Activated naive CD8-positive, alpha-beta T cell treated with anti-CD3 and anti-CD28 coated beads for 36 hours (primary cell): ENCODE results near the gene RFTN1. TPM values are rescaled to one million over a fixed set of nuclear protein-coding genes. Genes with fewer than 3 reads are reported as not detected.
A peak's percentile ranks its signal among the peaks of the same experiment; 100 is the strongest.

Source experiments
- DNase-seq: peaks from one replicate; pipeline ENCODE4 v3.0.0; 2021
- H3K27ac Mint-ChIP-seq: one replicate; pipeline ENCODE4 v1.8.0; 2022; ENCODE audit warnings: mild to moderate bottlenecking, moderate library complexity, mixed read lengths
- H3K27me3 Mint-ChIP-seq: one replicate; pipeline ENCODE4 v1.8.0; 2022; ENCODE audit warnings: mild to moderate bottlenecking, mixed read lengths
- H3K36me3 Mint-ChIP-seq: one replicate; pipeline ENCODE4 v1.8.0; 2021; ENCODE audit warnings: mild to moderate bottlenecking, mixed read lengths
- H3K4me1 Mint-ChIP-seq: one replicate; pipeline ENCODE4 v1.8.0; 2021; ENCODE audit warnings: mixed read lengths
- H3K4me3 Mint-ChIP-seq: one replicate; pipeline ENCODE4 v1.8.0; 2022; ENCODE audit warnings: mild to moderate bottlenecking, moderate library complexity, mixed read lengths
- H3K9me3 Mint-ChIP-seq: one replicate; pipeline ENCODE4 v1.8.0; 2022; ENCODE audit warnings: mixed read lengths
- total RNA-seq, 2 experiments: library from RNA; stranded (reverse); gene quantifications; one replicate each; pipeline ENCODE4 v1.2.3, GENCODE V29; 2021

RFTN1 gene
- total RNA-seq, 2 experiments from 2014 or later = 84.2 to 84.8 TPM

DNA sequence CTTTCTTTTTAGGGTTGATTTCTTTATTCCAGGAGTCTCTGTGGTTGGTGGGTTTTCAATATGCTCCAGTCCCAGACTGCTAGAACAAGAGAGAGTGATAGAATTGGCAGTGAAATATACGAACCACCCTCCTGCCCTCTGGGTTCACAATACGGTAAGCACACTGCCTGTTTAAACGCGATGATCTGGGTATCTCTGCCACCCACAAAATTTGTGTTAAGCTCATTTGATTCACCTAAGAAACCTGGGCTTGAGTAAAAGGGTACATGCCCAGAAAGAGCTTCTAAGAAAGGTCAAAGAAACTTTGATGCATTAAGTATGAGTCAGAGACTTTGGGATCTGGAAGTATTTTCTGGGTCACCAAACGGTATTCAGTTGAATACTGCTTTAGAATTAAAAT is 218.7 kb downstream of the RFTN1 start:
- Mint-ChIP-seq H3K27me3 (no peaks in the 10 kb centered on the region), H3K9me3 (peaks cover 13% of the 10 kb centered on the region), H3K4me3 (peak overlapping the region; percentile 64), H3K27ac (peak overlapping the region; percentile 82), H3K36me3 (peaks cover 89% of the 10 kb centered on the region), H3K4me1 (peaks cover 92% of the 10 kb centered on the region)
- no peak for DNase-seq

GRCh38 chr3:16290827-16291196 is 222.7 kb downstream of the RFTN1 start:
- H3K4me3 Mint-ChIP-seq = peak overlapping the region; percentile 81
- DNase-seq = no peak
- peaks cover 87% of the 10 kb centered on the region for H3K36me3 Mint-ChIP-seq
- H3K4me1 Mint-ChIP-seq = peaks cover 73% of the 10 kb centered on the region
- no peaks in the 10 kb centered on the region for H3K27me3 Mint-ChIP-seq
- H3K9me3 Mint-ChIP-seq = peaks cover 13% of the 10 kb centered on the region
- H3K27ac Mint-ChIP-seq = peak overlapping the region; percentile 88

GRCh38 chr3:16290007-16290826 is 223.3 kb downstream of the RFTN1 start:
- peak overlapping the region; percentile 88 for H3K27ac Mint-ChIP-seq
- H3K27me3 Mint-ChIP-seq = no peaks in the 10 kb centered on the region
- peak overlapping the region; percentile 81 for H3K4me3 Mint-ChIP-seq
- H3K4me1 Mint-ChIP-seq = peaks cover 73% of the 10 kb centered on the region
- peak; percentile 36 for DNase-seq
- H3K36me3 Mint-ChIP-seq = peaks cover 81% of the 10 kb centered on the region
- peaks cover 13% of the 10 kb centered on the region for H3K9me3 Mint-ChIP-seq

- no peak for DNase-seq
- Mint-ChIP-seq H3K36me3 (peaks cover 82% of the 10 kb centered on the region), H3K4me1 (peaks cover 74% of the 10 kb centered on the region), H3K9me3 (peaks cover 13% of the 10 kb centered on the region), H3K27me3 (no peaks in the 10 kb centered on the region), H3K27ac (peak overlapping the region; percentile 88), H3K4me3 (peak overlapping the region; percentile 81)
Observed at GRCh38 chr3:16289144-16289889, 224.2 kb downstream of the RFTN1 start.

- Mint-ChIP-seq H3K4me1 (peaks cover 72% of the 10 kb centered on the region), H3K27me3 (no peaks in the 10 kb centered on the region), H3K36me3 (peaks cover 80% of the 10 kb centered on the region), H3K4me3 (peak overlapping the region; percentile 81), H3K27ac (peak overlapping the region; percentile 88), H3K9me3 (peaks cover 10% of the 10 kb centered on the region)
- no peak for DNase-seq
Observed at GRCh38 chr3:16288664-16289063, 224.8 kb downstream of the RFTN1 start.

DNA sequence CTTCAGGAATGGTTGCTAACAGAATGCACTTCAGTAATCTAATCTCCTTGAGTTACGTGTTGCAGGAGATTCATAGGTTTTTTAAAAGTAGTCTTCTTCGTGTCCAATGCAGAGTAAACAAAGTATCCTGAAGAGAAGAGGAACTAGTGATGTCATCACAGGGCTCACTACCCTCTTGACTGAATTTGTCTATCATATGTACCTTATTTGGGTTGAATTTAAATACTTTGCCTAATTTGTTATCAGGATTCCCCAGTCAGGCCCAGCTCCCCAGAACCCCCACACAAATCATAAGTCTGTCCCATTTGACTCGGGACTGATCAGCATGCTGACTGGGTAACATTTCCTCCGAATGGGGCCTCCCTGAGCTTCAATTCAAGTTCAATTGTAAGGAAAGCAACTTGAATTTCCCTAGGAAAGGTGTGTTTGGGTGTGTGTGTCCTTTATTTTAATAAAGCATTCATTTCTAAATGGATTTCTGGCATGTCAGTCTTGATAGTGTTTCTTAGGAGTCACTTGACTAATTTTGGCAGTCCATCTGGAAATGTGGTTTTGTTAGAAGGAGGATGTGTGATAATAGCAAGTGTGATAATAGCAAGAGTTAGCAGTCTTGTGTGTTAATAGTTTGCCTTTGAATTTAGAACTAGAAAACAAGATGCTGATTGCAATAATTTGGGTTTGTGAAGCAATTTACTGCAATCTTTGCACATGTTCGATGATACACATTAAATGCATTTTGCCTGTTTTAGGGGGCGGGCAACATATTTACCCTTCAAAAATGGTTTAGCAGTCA is 226.6 kb downstream of the RFTN1 start:
- peaks cover 82% of the 10 kb centered on the region for H3K36me3 Mint-ChIP-seq
- no peak for DNase-seq
- H3K4me3 Mint-ChIP-seq = peak overlapping the region; percentile 81
- H3K27ac Mint-ChIP-seq = peak overlapping the region; percentile 88
- H3K27me3 Mint-ChIP-seq = no peaks in the 10 kb centered on the region
- H3K9me3 Mint-ChIP-seq = no peaks in the 10 kb centered on the region
- H3K4me1 Mint-ChIP-seq = peaks cover 63% of the 10 kb centered on the region

GRCh38 chr3:16286161-16286560 is 227.3 kb downstream of the RFTN1 start:
- Mint-ChIP-seq H3K36me3 (peaks cover 76% of the 10 kb centered on the region), H3K27ac (peak overlapping the region; percentile 88), H3K4me1 (peaks cover 56% of the 10 kb centered on the region), H3K4me3 (peak overlapping the region; percentile 81), H3K27me3 (no peaks in the 10 kb centered on the region), H3K9me3 (no peaks in the 10 kb centered on the region)
- DNase-seq = peak; percentile 74

GRCh38 chr3:16284633-16285032 is 228.9 kb downstream of the RFTN1 start:
- Mint-ChIP-seq H3K27ac (peak overlapping the region; percentile 88), H3K4me1 (peaks cover 42% of the 10 kb centered on the region), H3K36me3 (peaks cover 64% of the 10 kb centered on the region), H3K27me3 (no peaks in the 10 kb centered on the region), H3K9me3 (no peaks in the 10 kb centered on the region), H3K4me3 (peak overlapping the region; percentile 81)
- DNase-seq = no peak

GRCh38 chr3:16280671-16281070 is 232.8 kb downstream of the RFTN1 start:
- H3K27ac Mint-ChIP-seq = no peak overlapping the region
- peaks cover 24% of the 10 kb centered on the region for H3K4me1 Mint-ChIP-seq

DNA sequence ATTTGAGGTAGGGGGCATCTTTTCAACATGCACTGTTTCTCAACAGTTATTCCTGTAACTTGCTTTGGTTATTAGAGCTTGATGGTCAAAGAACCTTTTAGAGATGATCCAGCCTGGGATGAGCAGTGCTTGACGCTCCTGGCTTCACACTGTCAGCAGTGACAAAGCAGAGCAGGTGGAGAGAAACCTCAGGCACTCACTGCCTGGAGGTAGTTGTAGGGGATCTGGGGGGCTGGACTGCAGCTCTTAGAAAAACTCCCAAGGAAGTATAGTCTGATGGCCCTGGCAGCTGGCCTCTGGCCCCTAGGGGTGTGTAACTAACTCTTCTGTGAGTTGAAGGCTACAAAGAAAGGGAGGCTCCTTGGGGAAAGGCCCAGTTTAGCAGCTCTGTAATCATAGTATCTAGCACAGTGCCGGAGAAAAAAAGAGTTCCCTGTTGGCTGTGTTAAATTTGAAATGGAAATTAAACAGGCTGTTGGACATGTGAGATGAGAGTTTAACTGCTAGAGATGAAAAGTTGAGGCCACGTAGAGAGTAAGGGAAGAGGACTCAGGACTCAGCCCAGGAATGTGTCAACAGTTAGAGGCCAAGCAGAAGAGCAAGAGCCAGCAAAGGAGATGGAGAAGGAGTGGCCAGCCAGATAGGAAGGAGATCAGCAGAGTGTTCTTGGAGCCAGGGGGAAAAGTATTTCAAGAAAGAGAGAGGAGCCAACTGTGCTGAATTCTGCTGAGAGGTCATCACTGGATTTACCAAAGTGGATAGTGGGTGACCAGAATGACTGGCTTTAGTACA is 234.3 kb downstream of the RFTN1 start:
- DNase-seq = no peak
- Mint-ChIP-seq H3K36me3 (peaks cover 38% of the 10 kb centered on the region), H3K27me3 (no peaks in the 10 kb centered on the region), H3K9me3 (no peaks in the 10 kb centered on the region), H3K4me1 (peaks cover 9% of the 10 kb centered on the region), H3K4me3 (no peak overlapping the region), H3K27ac (no peak overlapping the region)

More at GRCh38 chr3:16280671-16281070, 232.8 kb downstream of the RFTN1 start:
- Mint-ChIP-seq H3K9me3 (no peaks in the 10 kb centered on the region), H3K27me3 (no peaks in the 10 kb centered on the region), H3K36me3 (peaks cover 42% of the 10 kb centered on the region), H3K4me3 (no peak overlapping the region)
- no peak for DNase-seq

DNA sequence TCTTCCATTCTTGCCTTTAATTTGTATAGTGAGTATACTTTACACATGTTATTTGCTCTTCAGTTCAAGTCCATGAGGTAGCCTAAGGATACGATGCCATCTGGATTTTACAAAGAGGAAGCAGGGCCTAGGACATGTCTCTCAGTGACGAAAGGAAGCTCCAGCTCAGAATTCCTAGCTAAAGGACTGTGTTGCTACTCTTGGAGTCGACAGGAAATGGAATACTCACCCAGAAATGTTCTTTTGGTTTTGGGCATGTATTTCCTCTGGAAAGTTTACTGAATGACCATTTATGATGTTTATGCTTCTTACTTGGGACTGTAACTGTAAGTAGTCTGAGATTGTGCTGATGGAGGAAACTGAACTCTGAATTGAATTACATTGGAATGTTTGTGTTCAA is 236.0 kb downstream of the RFTN1 start:
- Mint-ChIP-seq H3K27ac (no peak overlapping the region), H3K9me3 (no peaks in the 10 kb centered on the region), H3K4me3 (no peak overlapping the region), H3K4me1 (peaks cover 1% of the 10 kb centered on the region), H3K27me3 (no peaks in the 10 kb centered on the region), H3K36me3 (peaks cover 23% of the 10 kb centered on the region)
- no peak for DNase-seq

- Mint-ChIP-seq H3K4me1 (no peaks in the 10 kb centered on the region), H3K27ac (no peak overlapping the region), H3K4me3 (no peak overlapping the region), H3K9me3 (no peaks in the 10 kb centered on the region), H3K36me3 (peaks cover 32% of the 10 kb centered on the region), H3K27me3 (no peaks in the 10 kb centered on the region)
- DNase-seq = no peak
Observed at GRCh38 chr3:16273867-16274266, 239.6 kb downstream of the RFTN1 start.

DNA sequence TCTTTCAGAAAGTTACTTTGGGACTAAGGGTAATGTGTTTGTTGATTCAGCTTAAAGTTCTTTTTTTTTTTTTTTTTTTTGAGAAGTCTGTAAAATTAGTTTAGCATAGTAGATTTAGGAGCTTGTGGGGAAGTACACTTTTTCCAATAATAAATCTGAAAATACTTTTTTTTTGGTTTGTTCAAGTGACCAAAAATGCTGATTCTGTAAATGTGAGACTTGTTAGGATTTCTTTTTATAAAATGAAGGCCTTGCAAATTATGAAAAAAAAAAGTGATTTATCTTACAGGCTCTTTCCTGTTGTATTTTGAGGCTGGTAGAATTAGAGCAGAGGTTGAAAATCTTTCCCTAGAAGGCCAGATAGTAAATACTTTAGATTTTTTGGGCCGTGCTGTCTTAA is 240.9 kb downstream of the RFTN1 start:
- H3K27me3 Mint-ChIP-seq = no peaks in the 10 kb centered on the region
- peaks cover 6% of the 10 kb centered on the region for H3K4me1 Mint-ChIP-seq
- no peak overlapping the region for H3K4me3 Mint-ChIP-seq
- H3K9me3 Mint-ChIP-seq = no peaks in the 10 kb centered on the region
- H3K36me3 Mint-ChIP-seq = peaks cover 29% of the 10 kb centered on the region
- H3K27ac Mint-ChIP-seq = no peak overlapping the region
- DNase-seq = no peak

DNA sequence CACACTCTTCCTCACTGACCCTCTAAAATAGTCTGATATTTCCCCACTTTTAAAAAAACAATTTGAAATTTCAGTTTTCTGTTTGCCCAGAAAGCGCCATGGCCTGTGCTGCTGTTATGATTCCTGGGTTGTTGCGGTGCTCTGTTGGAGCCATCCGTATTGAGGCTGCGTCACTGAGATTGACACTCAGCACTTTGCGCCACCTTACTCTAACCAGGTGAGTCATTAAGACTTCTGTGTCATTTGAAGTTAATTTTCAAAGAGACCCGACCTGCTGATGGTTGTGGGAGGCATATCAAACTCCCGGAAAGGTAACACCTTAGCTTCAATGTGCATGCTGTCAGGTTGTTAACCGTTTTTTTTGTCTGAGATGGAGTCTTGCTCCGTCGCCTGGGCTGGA is 242.6 kb downstream of the RFTN1 start:
- peaks cover 21% of the 10 kb centered on the region for H3K4me1 Mint-ChIP-seq
- H3K9me3 Mint-ChIP-seq = no peaks in the 10 kb centered on the region
- no peak for DNase-seq
- no peak overlapping the region for H3K4me3 Mint-ChIP-seq
- peaks cover 21% of the 10 kb centered on the region for H3K36me3 Mint-ChIP-seq
- H3K27ac Mint-ChIP-seq = no peak overlapping the region
- no peaks in the 10 kb centered on the region for H3K27me3 Mint-ChIP-seq
